IPS-20b (cell line): ENCODE data around the gene RPS6KA2.
"Not testable (repeated sequence)": the region's sequence is repeated elsewhere in the genome, so short reads cannot be mapped to it uniquely, and the experiment has no call there.

Experiments
- H3K27ac ChIP-seq: one replicate; pipeline ENCODE4 v1.5.1; 2013; ENCODE audit warnings: low read length
- H3K27me3 ChIP-seq: 2 replicates; pipeline ENCODE4 v1.6.1; 2013; ENCODE audit warnings: mild to moderate bottlenecking, low read length, inconsistent platforms; ENCODE audit not compliant: insufficient read depth
- H3K36me3 ChIP-seq: 2 replicates; pipeline ENCODE4 v1.6.1; 2013; ENCODE audit warnings: low read depth, mild to moderate bottlenecking, inconsistent platforms, low read length, moderate library complexity; ENCODE audit not compliant: insufficient read depth
- H3K4me1 ChIP-seq: 2 replicates; pipeline ENCODE4 v1.6.1; 2013; ENCODE audit warnings: mild to moderate bottlenecking, control low read depth, inconsistent platforms, low read length, moderate library complexity; ENCODE audit not compliant: insufficient read depth
- H3K4me3 ChIP-seq: 2 replicates; pipeline ENCODE4 v1.5.1; 2013; ENCODE audit warnings: mild to moderate bottlenecking, low read length, inconsistent platforms
- H3K9ac ChIP-seq: 2 replicates; pipeline ENCODE4 v1.6.1; 2013; ENCODE audit warnings: low read depth, mild to moderate bottlenecking, inconsistent platforms, low read length, moderate library complexity
- H3K9me3 ChIP-seq: 2 replicates; pipeline ENCODE4 v1.6.1; 2013; ENCODE audit warnings: mild to moderate bottlenecking, low read depth, low read length, inconsistent platforms; ENCODE audit not compliant: insufficient read depth

Gene RPS6KA2

GRCh38 chr6:166379800-166380199 is 247.3 kb downstream of the RPS6KA2 start:
- no peaks in the 10 kb centered on the region for H3K36me3 ChIP-seq
- no peak overlapping the region for H3K27ac ChIP-seq
- H3K4me3 ChIP-seq = no peak overlapping the region
- H3K27me3 ChIP-seq = no peaks in the 10 kb centered on the region; the same call in 1 of the 2 replicates
- no peak overlapping the region for H3K9ac ChIP-seq
- peaks cover 6% of the 10 kb centered on the region; the same call in 1 of the 2 replicates for H3K4me1 ChIP-seq
- no peaks in the 10 kb centered on the region for H3K9me3 ChIP-seq

- Histone ChIP-seq H3K9me3 (no peaks in the 10 kb centered on the region), H3K27ac (no peak overlapping the region), H3K36me3 (no peaks in the 10 kb centered on the region), H3K27me3 (no peaks in the 10 kb centered on the region; the same call in 1 of the 2 replicates), H3K9ac (no peak overlapping the region), H3K4me1 (peaks cover 6% of the 10 kb centered on the region; the same call in 1 of the 2 replicates), H3K4me3 (no peak overlapping the region)
Measured at GRCh38 chr6:166379103-166379586, 247.9 kb downstream of the RPS6KA2 start.

GRCh38 chr6:166377721-166378120 is 249.3 kb downstream of the RPS6KA2 start:
- H3K27ac ChIP-seq = no peak overlapping the region
- no peak overlapping the region for H3K9ac ChIP-seq
- H3K27me3 ChIP-seq = no peaks in the 10 kb centered on the region; the same call in 1 of the 2 replicates
- H3K9me3 ChIP-seq = no peaks in the 10 kb centered on the region
- peaks cover 6% of the 10 kb centered on the region; the same call in 1 of the 2 replicates for H3K4me1 ChIP-seq
- H3K4me3 ChIP-seq = no peak overlapping the region
- no peaks in the 10 kb centered on the region for H3K36me3 ChIP-seq

GRCh38 chr6:166375013-166375412 is 252.0 kb downstream of the RPS6KA2 start:
- no peak overlapping the region for H3K27ac ChIP-seq
- no peaks in the 10 kb centered on the region for H3K9me3 ChIP-seq
- H3K36me3 ChIP-seq = no peaks in the 10 kb centered on the region
- H3K27me3 ChIP-seq = no peaks in the 10 kb centered on the region
- H3K4me1 ChIP-seq = no peaks in the 10 kb centered on the region
- H3K4me3 ChIP-seq = no peak overlapping the region
- no peak overlapping the region for H3K9ac ChIP-seq

GRCh38 chr6:166370489-166370888 is 256.6 kb downstream of the RPS6KA2 start:
- no peaks in the 10 kb centered on the region for H3K27me3 ChIP-seq
- H3K9ac ChIP-seq = no peak overlapping the region
- peaks cover 22% of the 10 kb centered on the region for H3K4me1 ChIP-seq
- no peak overlapping the region for H3K27ac ChIP-seq
- H3K4me3 ChIP-seq = no peak overlapping the region
- H3K9me3 ChIP-seq = no peaks in the 10 kb centered on the region
- H3K36me3 ChIP-seq = no peaks in the 10 kb centered on the region

- Histone ChIP-seq H3K9ac (no peak overlapping the region), H3K4me1 (peaks cover 27% of the 10 kb centered on the region)
Measured at GRCh38 chr6:166369782-166370181, 257.3 kb downstream of the RPS6KA2 start.

GRCh38 chr6:166366921-166367320 is 260.1 kb downstream of the RPS6KA2 start:
- Histone ChIP-seq H3K4me3 (no peak overlapping the region), H3K27me3 (no peaks in the 10 kb centered on the region), H3K27ac (peak overlapping the region; percentile 41), H3K4me1 (peaks cover 34% of the 10 kb centered on the region), H3K9me3 (no peaks in the 10 kb centered on the region), H3K36me3 (no peaks in the 10 kb centered on the region; the same call in 1 of the 2 replicates), H3K9ac (no peak overlapping the region; the same call in 1 of the 2 replicates)

More at GRCh38 chr6:166369782-166370181, 257.3 kb downstream of the RPS6KA2 start:
- no peaks in the 10 kb centered on the region for H3K9me3 ChIP-seq
- H3K36me3 ChIP-seq = no peaks in the 10 kb centered on the region
- H3K27me3 ChIP-seq = no peaks in the 10 kb centered on the region
- H3K4me3 ChIP-seq = no peak overlapping the region
- H3K27ac ChIP-seq = peak overlapping the region; percentile 30

- H3K27ac ChIP-seq = peak overlapping the region; percentile 84
Measured at GRCh38 chr6:166365806-166366205, 261.2 kb downstream of the RPS6KA2 start.

GRCh38 chr6:166365221-166365620 is 261.8 kb downstream of the RPS6KA2 start:
- no peaks in the 10 kb centered on the region for H3K9me3 ChIP-seq
- H3K4me3 ChIP-seq = peak overlapping the region; percentile 48; the same call in 1 of the 2 replicates

More at GRCh38 chr6:166365806-166366205, 261.2 kb downstream of the RPS6KA2 start:
- peak overlapping the region; percentile 48; the same call in 1 of the 2 replicates for H3K4me3 ChIP-seq
- H3K27me3 ChIP-seq = no peaks in the 10 kb centered on the region
- peaks cover 34% of the 10 kb centered on the region for H3K4me1 ChIP-seq
- no peaks in the 10 kb centered on the region; the same call in 1 of the 2 replicates for H3K36me3 ChIP-seq
- no peaks in the 10 kb centered on the region for H3K9me3 ChIP-seq
- peak overlapping the region; percentile 54; the same call in 1 of the 2 replicates for H3K9ac ChIP-seq

GRCh38 chr6:166364456-166364855 is 262.6 kb downstream of the RPS6KA2 start:
- H3K4me1 ChIP-seq = peaks cover 38% of the 10 kb centered on the region
- H3K9me3 ChIP-seq = no peaks in the 10 kb centered on the region
- no peak overlapping the region for H3K4me3 ChIP-seq
- peak overlapping the region; percentile 60 for H3K27ac ChIP-seq
- H3K9ac ChIP-seq = peak overlapping the region; percentile 58; the same call in 1 of the 2 replicates
- no peaks in the 10 kb centered on the region; the same call in 1 of the 2 replicates for H3K36me3 ChIP-seq
- no peaks in the 10 kb centered on the region for H3K27me3 ChIP-seq

More at GRCh38 chr6:166365221-166365620, 261.8 kb downstream of the RPS6KA2 start:
- peak overlapping the region; percentile 58; the same call in 1 of the 2 replicates for H3K9ac ChIP-seq
- H3K27me3 ChIP-seq = no peaks in the 10 kb centered on the region
- peak overlapping the region; percentile 84 for H3K27ac ChIP-seq
- no peaks in the 10 kb centered on the region; the same call in 1 of the 2 replicates for H3K36me3 ChIP-seq
- H3K4me1 ChIP-seq = peaks cover 36% of the 10 kb centered on the region

GRCh38 chr6:166362427-166362826 is 264.6 kb downstream of the RPS6KA2 start:
- H3K4me3 ChIP-seq = not testable (repeated sequence)

GRCh38 chr6:166361077-166361429 is 266.0 kb downstream of the RPS6KA2 start:
- no peak overlapping the region for H3K4me3 ChIP-seq
- H3K9ac ChIP-seq = no peak overlapping the region
- no peak overlapping the region for H3K27ac ChIP-seq

More at GRCh38 chr6:166362427-166362826, 264.6 kb downstream of the RPS6KA2 start:
- H3K36me3 ChIP-seq, H3K27me3 ChIP-seq, H3K9me3 ChIP-seq, H3K9ac ChIP-seq, H3K27ac ChIP-seq: not testable (repeated sequence)
- H3K4me1 ChIP-seq = peaks cover 34% of the 10 kb centered on the region

More at GRCh38 chr6:166361077-166361429, 266.0 kb downstream of the RPS6KA2 start:
- H3K9me3 ChIP-seq = no peaks in the 10 kb centered on the region
- peaks cover 22% of the 10 kb centered on the region for H3K4me1 ChIP-seq
- H3K36me3 ChIP-seq = no peaks in the 10 kb centered on the region; the same call in 1 of the 2 replicates
- no peaks in the 10 kb centered on the region for H3K27me3 ChIP-seq
